Embryonic facial prominence (tissue), 1 donor: Measurements from ENCODE around the gene FXR2.

ENCODE experiments used
- DNase-seq: peaks from one replicate; pipeline ENCODE4 v3.0.0-alpha.2; 2016; ENCODE audit errors: extremely low spot score

FXR2 gene

DNA sequence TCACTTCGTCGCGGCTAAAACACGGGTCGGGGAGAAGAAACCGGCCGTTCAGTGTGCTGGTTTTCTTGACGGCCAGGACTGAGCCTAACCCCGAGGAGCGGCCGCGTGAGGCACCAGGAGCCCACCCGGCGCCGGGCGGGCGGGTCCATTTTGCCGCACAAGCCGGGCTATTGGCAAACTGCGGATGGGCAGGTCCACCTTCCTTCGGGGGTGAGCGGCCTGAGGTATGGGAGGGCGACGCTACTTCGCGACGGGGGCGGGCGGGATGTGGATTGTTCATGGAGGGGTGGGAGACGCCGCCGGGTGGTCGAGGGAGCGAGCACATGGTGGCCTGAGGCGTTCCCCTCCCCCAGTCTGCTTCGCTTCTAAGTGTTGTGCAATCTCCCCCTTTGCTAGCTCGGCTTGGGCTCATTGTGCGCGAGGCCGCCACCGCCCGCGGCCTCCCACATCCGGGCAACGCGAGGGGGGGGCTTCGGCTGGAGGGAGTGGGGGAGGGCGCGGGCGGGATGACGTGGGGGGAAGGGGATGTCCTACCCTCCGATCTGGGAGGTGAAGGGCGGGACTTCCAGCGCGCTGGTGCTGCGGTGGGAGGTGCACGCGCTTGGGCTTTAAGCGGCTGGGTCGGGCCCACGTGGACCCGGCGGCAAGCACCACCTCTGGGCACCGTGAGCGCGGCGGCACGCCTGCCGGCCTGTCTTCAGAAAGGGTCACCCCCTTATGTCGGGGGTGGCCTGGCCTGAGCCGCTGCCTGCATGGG is 41.2 kb downstream of the FXR2 start:
- DNase-seq, result peak; percentile 82

DNA sequence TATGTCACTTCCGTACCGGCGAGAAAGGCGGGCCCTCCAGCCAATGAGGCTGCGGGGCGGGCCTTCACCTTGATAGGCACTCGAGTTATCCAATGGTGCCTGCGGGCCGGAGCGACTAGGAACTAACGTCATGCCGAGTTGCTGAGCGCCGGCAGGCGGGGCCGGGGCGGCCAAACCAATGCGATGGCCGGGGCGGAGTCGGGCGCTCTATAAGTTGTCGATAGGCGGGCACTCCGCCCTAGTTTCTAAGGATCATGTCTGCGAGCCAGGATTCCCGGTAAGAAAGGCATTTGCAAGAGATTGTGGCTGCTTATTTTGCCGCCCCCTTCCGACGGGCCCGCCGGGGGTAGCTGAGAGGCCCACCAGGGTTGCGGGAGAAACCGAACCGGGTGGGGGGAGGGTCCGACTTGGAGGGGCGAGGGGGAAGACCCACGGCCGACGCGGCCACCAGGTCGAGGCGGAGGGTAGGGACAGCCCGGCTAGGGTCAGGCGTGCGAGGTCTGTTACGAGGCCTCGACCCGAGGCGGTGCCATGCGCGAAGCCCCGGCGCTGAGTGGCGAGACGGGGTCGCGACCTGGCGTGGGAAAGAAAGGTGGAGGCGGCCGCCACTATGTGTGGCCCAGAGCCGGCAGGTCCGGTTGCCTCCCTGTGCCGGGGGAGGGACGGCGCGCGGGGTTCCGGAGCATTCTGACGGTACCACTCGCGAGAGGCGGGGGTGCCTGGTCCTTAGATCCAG is 41.9 kb downstream of the FXR2 start:
- peak; percentile 97 for DNase-seq

DNA sequence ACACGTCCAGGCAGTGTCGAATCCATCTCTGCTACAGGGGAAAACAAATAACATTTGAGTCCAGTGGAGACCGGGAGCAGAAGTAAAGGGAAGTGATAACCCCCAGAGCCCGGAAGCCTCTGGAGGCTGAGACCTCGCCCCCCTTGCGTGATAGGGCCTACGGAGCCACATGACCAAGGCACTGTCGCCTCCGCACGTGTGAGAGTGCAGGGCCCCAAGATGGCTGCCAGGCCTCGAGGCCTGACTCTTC is 42.4 kb downstream of the FXR2 start:
- DNase-seq, result no peak

DNA sequence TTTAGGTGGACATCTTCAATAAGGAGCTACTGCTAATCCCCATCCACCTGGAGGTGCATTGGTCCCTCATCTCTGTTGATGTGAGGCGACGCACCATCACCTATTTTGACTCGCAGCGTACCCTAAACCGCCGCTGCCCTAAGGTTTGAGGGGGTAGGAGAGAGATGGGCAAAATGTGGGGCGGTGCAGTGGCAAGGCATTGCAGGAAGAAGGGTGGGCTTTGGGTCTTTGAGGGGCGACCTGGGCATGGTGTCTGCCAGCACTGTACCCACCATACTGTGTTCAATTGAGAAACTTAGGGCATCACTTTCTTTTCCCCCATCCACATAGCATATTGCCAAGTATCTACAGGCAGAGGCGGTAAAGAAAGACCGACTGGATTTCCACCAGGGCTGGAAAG is 44.3 kb downstream of the FXR2 start:
- no peak for DNase-seq

DNA sequence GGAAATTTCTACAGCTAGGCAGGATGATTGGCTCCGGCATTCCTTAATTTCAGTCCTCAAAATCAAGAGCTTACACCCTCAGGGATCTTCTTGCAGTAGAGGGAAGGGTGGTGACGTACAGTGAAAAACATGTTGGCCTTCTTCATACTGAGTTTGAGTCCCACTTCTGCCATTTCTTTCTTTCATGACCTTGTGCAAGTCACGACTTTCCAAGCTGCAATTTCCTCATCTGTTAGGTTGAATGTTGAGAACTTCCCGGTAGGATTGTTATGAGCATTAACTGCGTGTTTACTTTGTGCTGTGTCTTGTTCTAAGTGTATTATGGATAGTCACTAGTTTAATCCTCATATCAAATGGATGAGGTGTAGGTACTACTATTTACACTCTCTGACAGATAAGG is 45.1 kb downstream of the FXR2 start:
- DNase-seq, result no peak

DNA sequence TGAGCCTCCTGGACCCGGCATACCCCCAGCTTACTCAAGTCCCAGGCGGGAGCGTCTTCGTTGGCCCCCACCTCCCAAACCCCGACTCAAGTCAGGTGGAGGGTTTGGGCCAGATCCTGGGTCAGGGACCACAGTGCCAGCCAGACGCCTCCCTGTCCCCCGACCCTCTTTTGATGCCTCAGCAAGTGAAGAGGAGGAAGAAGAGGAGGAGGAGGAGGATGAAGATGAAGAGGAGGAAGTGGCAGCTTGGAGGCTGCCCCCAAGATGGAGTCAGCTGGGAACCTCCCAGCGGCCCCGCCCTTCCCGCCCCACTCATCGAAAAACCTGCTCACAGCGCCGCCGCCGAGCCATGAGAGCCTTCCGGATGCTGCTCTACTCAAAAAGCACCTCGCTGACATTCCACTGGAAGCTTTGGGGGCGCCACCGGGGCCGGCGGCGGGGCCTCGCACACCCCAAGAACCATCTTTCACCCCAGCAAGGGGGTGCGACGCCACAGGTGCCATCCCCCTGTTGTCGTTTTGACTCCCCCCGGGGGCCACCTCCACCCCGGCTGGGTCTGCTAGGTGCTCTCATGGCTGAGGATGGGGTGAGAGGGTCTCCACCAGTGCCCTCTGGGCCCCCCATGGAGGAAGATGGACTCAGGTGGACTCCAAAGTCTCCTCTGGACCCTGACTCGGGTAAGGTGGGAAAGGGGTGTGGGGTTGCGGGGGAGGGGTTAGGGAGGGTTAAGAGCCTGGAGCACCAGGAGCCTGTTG is 51.4 kb downstream of the FXR2 start:
- no peak for DNase-seq

DNA sequence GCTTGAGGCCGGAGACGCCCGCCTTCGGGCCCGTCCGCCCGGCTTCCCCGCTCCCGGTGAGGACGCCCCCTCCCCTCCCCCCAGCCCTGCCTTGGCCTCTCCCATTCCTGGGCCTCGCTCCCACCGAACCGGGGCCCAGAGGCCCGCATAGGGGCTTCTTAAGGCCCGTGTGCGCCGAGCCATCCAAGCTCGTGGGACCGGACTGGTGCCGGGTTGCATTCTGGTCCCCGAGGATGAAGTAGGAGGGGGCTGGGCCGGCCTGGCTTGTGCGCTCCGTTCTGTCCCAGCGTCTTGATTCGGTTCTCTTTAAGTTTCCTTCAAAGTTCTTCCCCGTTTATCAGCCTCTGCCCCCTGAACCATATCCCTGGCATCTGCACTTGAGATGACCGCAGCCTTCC is 52.5 kb downstream of the FXR2 start:
- DNase-seq, result no peak

DNA sequence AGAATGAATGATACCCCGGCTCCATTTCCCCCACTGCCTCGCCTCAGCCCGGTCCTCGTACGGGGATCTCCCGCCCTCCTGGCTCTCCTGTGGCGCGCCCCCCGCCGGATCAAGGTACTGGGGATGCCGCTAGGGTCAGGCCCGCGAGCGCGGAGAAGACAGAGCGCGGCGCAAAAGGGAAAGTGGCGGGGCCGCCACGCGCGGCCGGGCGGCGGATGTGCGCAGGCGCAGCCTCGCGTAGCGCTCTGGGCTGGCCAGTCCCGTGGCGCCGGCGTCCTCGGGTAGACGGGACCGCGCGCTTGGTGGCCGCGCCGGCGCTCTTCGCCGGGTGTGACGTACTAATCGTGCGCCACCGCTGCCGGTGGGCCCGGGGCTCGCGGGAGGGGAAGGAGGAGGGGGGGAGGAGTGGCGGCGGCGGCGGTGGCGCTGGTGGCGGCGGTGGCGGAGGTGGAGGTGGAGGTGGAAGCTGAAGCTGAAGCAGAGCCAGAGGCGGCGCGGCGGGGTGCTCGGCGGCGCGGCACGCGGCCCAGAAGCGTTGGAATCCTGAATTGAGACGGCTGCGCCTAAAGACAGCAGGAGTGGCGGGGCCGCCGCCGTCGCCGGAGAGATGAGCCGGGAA is 53.0 kb downstream of the FXR2 start, which contains the start of gene SENP3:
SENP3 (plus strand) TSS at position 331 of the 619 bp plus-strand sequence. CDS start 1,158 bp downstream, outside the sequence.
- DNase-seq, result peak; percentile 82

DNA sequence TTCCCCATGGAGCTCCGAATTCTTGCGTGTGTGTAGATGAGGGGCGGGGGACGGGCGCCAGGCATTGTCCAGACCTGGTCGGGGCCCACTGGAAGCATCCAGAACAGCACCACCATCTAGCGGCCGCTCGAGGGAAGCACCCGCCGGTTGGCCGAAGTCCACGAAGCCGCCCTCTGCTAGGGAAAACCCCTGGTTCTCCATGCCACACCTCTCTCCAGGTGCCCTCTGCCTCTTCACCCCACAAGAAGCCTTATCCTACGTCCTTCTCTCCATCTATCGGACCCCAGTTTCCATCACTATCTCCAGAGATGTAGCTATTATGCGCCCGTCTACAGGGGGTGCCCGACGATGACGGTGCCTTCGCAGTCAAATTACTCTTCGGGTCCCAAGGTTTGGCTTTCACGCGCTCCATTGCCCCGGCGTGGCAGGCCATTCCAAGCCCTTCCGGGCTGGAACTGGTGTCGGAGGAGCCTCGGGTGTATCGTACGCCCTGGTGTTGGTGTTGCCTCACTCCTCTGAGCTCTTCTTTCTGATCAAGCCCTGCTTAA is 53.6 kb downstream of the FXR2 start:
- DNase-seq, result peak; percentile 70

DNA sequence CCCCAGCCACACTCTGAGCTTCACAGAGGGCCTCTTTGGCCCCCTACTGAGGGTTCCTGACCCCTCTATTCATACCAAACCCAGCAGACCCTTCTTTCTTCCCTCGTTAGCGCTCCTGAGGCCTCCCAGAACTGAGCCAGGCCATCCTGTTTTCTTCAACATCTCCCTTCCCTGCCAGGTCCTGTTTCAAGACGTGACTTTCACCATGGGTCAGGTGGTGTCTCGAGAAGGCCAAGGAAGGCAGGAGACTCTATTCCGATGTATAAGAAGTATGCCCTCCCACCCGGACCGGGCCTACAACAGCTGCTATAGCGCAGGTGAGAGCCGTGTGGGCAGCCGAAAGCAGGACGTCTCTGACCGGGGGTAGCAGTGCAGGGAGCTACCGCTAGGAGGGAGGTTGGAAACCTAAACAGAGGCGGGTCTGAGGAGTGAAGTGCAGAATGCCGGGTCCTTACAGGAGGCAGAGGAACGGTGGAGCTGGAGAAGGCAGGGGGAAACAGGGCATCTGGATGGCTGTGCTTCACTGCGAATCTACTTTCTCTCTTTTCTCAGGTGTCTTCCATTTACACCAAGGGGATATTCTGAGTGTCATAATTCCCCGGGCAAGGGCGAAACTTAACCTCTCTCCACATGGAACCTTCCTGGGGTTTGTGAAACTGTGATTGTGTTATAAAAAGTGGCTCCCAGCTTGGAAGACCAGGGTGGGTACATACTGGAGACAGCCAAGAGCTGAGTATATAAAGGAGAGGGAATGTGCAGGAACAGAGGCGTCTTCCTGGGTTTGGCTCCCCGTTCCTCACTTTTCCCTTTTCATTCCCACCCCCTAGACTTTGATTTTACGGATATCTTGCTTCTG is 54.3 kb downstream of the FXR2 start:
- DNase-seq, result peak; percentile 70

DNA sequence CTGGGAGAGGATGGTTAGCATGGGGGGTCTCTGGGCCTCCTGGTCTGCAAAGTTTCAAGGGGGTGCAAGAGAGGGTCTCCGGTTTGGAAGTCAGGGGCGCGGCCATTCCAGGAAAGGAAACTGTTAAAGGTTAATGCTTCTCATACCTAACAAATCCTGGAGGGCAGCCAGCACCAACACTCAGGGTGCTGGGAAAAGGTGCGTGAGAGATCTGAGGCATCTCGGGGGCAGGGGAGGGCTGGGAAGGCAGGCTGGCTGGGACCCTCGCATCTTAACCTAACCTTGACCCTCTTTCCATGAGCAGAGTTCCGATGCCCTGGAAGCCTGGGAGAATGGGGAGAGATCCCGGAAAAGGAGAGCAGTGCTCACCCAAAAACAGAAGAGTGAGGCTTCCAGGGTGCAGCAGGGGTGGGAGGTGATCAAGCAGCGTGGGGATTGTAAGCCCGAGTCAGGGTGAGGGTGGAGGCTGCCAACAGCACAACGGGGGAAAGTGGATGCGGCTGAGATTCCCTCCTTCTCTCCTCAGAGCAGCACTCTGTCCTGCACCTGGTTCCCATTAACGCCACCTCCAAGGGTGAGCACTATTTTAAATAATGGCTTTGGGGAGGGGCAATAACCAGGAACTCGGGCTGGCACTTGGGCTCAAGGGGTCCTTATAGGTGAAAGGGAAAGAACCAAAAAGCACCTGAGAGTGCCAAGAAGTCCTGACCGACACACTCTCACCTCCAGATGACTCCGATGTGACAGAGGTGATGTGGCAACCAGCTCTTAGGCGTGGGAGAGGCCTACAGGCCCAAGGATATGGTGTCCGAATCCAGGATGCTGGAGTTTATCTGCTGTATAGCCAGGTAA is 55.2 kb downstream of the FXR2 start:
- DNase-seq, result no peak

DNA sequence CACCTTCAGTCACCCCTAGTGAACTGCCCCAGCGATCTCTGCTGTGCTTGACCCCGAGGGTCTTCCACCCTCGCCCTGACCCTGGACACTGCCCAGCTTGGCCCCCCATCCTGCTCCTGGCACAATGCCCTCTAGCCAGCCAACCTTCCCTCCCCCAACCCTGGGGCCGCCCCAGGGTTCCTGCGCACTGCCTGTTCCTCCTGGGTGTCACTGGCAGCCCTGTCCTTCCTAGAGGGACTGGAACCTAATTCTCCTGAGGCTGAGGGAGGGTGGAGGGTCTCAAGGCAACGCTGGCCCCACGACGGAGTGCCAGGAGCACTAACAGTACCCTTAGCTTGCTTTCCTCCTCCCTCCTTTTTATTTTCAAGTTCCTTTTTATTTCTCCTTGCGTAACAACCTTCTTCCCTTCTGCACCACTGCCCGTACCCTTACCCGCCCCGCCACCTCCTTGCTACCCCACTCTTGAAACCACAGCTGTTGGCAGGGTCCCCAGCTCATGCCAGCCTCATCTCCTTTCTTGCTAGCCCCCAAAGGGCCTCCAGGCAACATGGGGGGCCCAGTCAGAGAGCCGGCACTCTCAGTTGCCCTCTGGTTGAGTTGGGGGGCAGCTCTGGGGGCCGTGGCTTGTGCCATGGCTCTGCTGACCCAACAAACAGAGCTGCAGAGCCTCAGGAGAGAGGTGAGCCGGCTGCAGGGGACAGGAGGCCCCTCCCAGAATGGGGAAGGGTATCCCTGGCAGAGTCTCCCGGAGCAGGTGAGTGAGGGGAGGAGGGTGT is 56.0 kb downstream of the FXR2 start, which contains the start of gene TNFSF13:
TNFSF13 (plus strand) TSS at position 207 of the 776 bp plus-strand sequence; CDS start at position 497, 290 bp downstream.
- no peak for DNase-seq

DNA sequence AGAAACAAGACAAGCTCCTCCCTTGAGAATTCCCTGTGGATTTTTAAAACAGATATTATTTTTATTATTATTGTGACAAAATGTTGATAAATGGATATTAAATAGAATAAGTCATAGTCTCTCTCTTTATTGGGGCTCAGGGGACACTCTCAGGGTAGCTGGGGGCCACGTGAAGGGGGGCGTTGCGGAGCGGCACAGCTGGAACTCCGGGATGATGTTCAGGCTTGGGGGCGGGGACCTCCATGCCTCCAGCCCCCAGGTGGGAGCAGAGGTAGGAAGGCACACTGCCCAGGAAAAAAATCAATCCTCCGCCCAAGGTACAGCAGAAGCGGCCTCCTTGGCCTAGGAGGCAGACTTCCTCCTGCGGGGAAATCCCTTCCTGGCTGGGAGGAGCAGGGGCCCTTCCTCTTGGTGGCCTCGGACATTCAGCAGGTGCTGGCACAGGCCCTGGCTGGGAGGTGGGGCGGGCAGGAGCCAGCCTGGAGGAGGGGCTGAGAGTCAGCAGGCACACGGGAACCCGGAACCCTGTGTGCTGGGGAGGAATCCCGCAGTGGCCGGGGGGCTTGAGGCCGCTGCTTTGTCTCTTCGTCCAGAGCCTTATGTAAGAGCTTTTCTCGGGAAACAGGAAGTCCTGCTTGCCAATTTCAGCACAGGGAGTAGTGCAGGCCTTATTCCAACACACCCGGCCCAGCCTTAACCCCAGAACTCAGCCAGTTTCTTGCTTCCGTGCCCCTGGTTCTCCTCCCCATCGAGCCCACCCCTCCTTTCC is 56.7 kb downstream of the FXR2 start:
- DNase-seq, result no peak

DNA sequence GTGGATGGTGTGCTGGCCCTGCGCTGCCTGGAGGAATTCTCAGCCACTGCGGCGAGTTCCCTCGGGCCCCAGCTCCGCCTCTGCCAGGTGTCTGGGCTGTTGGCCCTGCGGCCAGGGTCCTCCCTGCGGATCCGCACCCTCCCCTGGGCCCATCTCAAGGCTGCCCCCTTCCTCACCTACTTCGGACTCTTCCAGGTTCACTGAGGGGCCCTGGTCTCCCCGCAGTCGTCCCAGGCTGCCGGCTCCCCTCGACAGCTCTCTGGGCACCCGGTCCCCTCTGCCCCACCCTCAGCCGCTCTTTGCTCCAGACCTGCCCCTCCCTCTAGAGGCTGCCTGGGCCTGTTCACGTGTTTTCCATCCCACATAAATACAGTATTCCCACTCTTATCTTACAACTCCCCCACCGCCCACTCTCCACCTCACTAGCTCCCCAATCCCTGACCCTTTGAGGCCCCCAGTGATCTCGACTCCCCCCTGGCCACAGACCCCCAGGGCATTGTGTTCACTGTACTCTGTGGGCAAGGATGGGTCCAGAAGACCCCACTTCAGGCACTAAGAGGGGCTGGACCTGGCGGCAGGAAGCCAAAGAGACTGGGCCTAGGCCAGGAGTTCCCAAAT is 57.4 kb downstream of the FXR2 start:
- DNase-seq, result no peak

DNA sequence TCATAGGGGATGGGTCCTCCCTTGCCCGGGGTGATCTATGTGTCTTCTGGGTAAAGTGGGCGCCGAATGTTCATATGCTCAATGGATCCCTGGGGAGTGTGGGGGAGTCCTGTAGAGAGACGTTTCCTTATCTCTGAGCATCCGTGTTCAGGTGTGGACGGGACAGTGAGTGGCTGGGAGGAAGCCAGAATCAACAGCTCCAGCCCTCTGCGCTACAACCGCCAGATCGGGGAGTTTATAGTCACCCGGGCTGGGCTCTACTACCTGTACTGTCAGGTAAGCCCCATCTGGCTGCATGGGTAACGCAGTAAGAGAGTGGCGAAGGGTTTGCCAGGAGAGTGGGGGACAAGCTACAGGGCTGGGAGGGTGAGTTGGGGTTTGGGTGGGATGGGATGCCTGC is 58.1 kb downstream of the FXR2 start:
- no peak for DNase-seq

DNA sequence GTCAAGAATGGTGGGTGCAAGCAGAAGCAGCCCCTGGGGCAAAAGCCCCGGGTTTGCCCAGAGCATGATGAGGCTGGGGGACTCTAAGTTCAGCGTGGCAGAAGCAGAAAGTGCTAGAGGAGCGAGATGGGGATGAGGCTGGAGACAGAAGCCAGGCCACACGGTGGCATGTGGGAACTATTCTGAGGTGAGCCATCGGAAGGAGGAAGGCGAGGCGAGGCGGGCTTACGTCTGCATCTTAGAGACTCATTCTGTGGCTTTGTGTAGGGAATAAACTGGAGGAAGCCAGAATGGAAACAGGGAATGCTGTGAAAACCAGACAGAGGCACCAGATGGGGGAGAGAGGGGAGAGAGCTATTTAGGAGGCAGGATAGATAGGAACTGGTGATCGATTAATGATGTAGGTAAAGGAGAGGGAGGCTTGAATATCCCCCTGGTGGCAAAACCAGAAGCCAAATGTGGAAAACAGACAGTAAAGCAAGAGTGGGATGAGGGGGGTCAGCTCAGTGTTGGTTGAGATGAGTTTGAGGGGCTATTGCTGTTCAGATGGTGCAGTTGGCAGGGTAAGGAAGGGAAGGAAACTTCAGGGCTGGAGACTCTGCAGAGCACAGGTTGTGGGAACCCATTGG is 59.3 kb downstream of the FXR2 start:
- no peak for DNase-seq

DNA sequence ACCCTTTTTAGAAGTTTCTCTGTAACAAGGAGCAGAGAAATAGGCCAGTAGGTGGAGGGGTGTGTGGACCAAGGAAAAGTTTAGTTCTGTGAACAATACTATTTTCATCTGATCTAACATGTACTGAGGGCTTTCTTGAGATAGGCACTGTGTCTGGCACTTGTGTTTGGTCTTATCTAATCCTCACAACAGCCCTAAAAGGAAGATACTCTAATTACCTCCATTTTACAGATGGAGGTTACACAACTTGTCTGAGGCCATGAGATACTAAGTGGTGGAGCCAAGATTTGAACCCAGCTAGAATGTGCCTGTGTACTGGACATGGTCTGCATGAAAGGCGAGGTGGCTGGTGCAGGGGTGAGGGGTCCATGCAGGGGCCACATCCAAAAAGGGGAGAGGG is 61.3 kb downstream of the FXR2 start:
- no peak for DNase-seq
